22Rv1 (cell line): ENCODE measurements around the gene NKAIN1.

Experiments used
- H3K27ac ChIP-seq: fragments of 450-650 bp; 2 replicates; pipeline ENCODE4 v1.5.1; 2017
- CTCF ChIP-seq: fragments of 450-650 bp; IDR thresholded peaks from 2 replicates; pipeline ENCODE4 v1.5.1; 2017; ENCODE audit warnings: mild to moderate bottlenecking
- ZFX ChIP-seq: fragments of 450-650 bp; IDR thresholded peaks from 2 replicates; pipeline ENCODE4 v1.6.1; 2017; ENCODE audit warnings: antibody characterized with exemption, borderline replicate concordance

Gene NKAIN1

GRCh38 chr1:31163866-31164265, 75.8 kb downstream of the NKAIN1 start:
- TF ChIP-seq ZFX (no peak), CTCF (no peak)
- no peak overlapping the region for H3K27ac ChIP-seq

- no peak overlapping the region for H3K27ac ChIP-seq
- no peak for TF ChIP-seq ZFX
These were observed 78.1 kb downstream of the NKAIN1 start for GRCh38 chr1:31161571-31161970.

- H3K27ac ChIP-seq = no peak overlapping the region
- TF ChIP-seq ZFX (no peak), CTCF (no peak)
These were observed 79.6 kb downstream of the NKAIN1 start for GRCh38 chr1:31159869-31160611.

- TF ChIP-seq ZFX (no peak), CTCF (no peak)
These were observed 80.4 kb downstream of the NKAIN1 start for GRCh38 chr1:31159323-31159722.

GRCh38 chr1:31155216-31155806, 84.4 kb downstream of the NKAIN1 start:
- peak overlapping the region; percentile 77 for H3K27ac ChIP-seq
- no peak for TF ChIP-seq ZFX
- TF ChIP-seq CTCF = peak; percentile 54

More at GRCh38 chr1:31159323-31159722, 80.4 kb downstream of the NKAIN1 start:
- no peak overlapping the region for H3K27ac ChIP-seq

- peak overlapping the region; percentile 77 for H3K27ac ChIP-seq
- TF ChIP-seq ZFX (no peak), CTCF (no peak)
These were observed 85.0 kb downstream of the NKAIN1 start for GRCh38 chr1:31154632-31155215.

- no peak for TF ChIP-seq ZFX
These were observed 85.6 kb downstream of the NKAIN1 start for GRCh38 chr1:31154000-31154631.

GRCh38 chr1:31153423-31153822, 86.3 kb downstream of the NKAIN1 start:
- TF ChIP-seq ZFX = no peak
- TF ChIP-seq CTCF = no peak
- H3K27ac ChIP-seq = no peak overlapping the region

More at GRCh38 chr1:31154000-31154631, 85.6 kb downstream of the NKAIN1 start:
- H3K27ac ChIP-seq = peak overlapping the region; percentile 77
